NCI-H1105 treated with DMSO at 0.1 percent for 48 hours (cell line): ENCODE measurements around the gene C2orf80.
A peak's percentile ranks its signal among the peaks of the same experiment; 100 is the strongest.
"Not testable (repeated sequence)": the region's sequence is repeated elsewhere in the genome, so short reads cannot be mapped to it uniquely, and the experiment has no call there.

Experiments used
- DNase-seq: peaks from one replicate; lab custom pipeline; 2025; lab: John Stamatoyannopoulos, UW

The C2orf80 gene

GRCh38 chr2:208179028-208179609 lies 10.7 kb downstream of the C2orf80 start:
- DNase-seq, result no peak

- DNase-seq, result no peak
Measured at GRCh38 chr2:208175840-208176153, 14.0 kb downstream of the C2orf80 start.

- DNase-seq, result peak; percentile 67
Measured at GRCh38 chr2:208175069-208175839, 14.6 kb downstream of the C2orf80 start.

- DNase-seq, result no peak
Measured at GRCh38 chr2:208174144-208174543, 15.7 kb downstream of the C2orf80 start.

- DNase-seq, result no peak
Measured at GRCh38 chr2:208172125-208172524, 17.7 kb downstream of the C2orf80 start.

- DNase-seq, result no peak
Measured at GRCh38 chr2:208164951-208165755, 24.7 kb downstream of the C2orf80 start.

GRCh38 chr2:208163489-208163888 lies 26.3 kb downstream of the C2orf80 start, which contains the start of gene CRYGA:
CRYGA (minus strand) TSS chr2:208163589; CDS start chr2:208163556, 33 bp downstream.
- DNase-seq, result no peak

- no peak for DNase-seq
Measured at GRCh38 chr2:208156439-208156838, 33.4 kb downstream of the C2orf80 start.

GRCh38 chr2:208153156-208153555 lies 36.7 kb downstream of the C2orf80 start:
- peak; percentile 78 for DNase-seq

GRCh38 chr2:208150956-208151355 lies 38.9 kb downstream of the C2orf80 start:
- DNase-seq, result no peak

GRCh38 chr2:208150094-208150493 lies 39.7 kb downstream of the C2orf80 start:
- DNase-seq, result no peak

GRCh38 chr2:208148803-208149202 lies 41.0 kb downstream of the C2orf80 start:
- DNase-seq, result no peak

- no peak for DNase-seq
Measured at GRCh38 chr2:208147759-208148158, 42.1 kb downstream of the C2orf80 start.

- DNase-seq, result no peak
Measured at GRCh38 chr2:208147008-208147407, 42.8 kb downstream of the C2orf80 start.

- DNase-seq, result no peak
Measured at GRCh38 chr2:208146006-208146405, 43.8 kb downstream of the C2orf80 start, which contains the start of gene CRYGB. CRYGB (minus strand) TSS chr2:208146158; CDS start chr2:208146120, 38 bp downstream.

GRCh38 chr2:208142925-208143799 lies 46.7 kb downstream of the C2orf80 start:
- peak; percentile 56 for DNase-seq

GRCh38 chr2:208142240-208142924 lies 47.4 kb downstream of the C2orf80 start:
- peak; percentile 98 for DNase-seq

- DNase-seq, result no peak
Measured at GRCh38 chr2:208139447-208139846, 50.4 kb downstream of the C2orf80 start.

GRCh38 chr2:208138334-208138733 lies 51.5 kb downstream of the C2orf80 start:
- DNase-seq, result not testable (repeated sequence)

- no peak for DNase-seq
Measured at GRCh38 chr2:208136716-208137094, 53.1 kb downstream of the C2orf80 start.
